Dermis blood vessel endothelial cell (primary cell): Measurements from ENCODE around the gene COL28A1. TPM values are rescaled to one million over a fixed set of nuclear protein-coding genes. Genes with fewer than 3 reads are reported as not detected.
A peak's percentile ranks its signal among the peaks of the same experiment; 100 is the strongest.
"Not testable (repeated sequence)": the region's sequence is repeated elsewhere in the genome, so short reads cannot be mapped to it uniquely, and the experiment has no call there.

Experiments used
- DNase-seq: peaks from one replicate; pipeline ENCODE4 v3.0.0; 2010
- total RNA-seq: library from RNA; depleted of rRNA; stranded (reverse); fragments of >200 nt; gene quantifications from 2 replicates; pipeline ENCODE4 v1.2.3, GENCODE V29; 2014

The COL28A1 gene
- total RNA-seq, 1 donor from 2014 or later, result 0.17 TPM

- not testable (repeated sequence) for DNase-seq
These were observed 25.9 kb upstream of the COL28A1 start for GRCh38 chr7:7561591-7561990.

GRCh38 chr7:7557252-7557651 is 21.6 kb upstream of the COL28A1 start:
- no peak for DNase-seq

- no peak for DNase-seq
These were observed 21.2 kb upstream of the COL28A1 start for GRCh38 chr7:7556852-7557251.

GRCh38 chr7:7554649-7555575 is 19.2 kb upstream of the COL28A1 start:
- no peak for DNase-seq

- peak; percentile 9 for DNase-seq
These were observed 18.4 kb upstream of the COL28A1 start for GRCh38 chr7:7554021-7554432.

- no peak for DNase-seq
These were observed 17.7 kb upstream of the COL28A1 start for GRCh38 chr7:7553386-7553785.

- no peak for DNase-seq
These were observed 16.5 kb upstream of the COL28A1 start for GRCh38 chr7:7552199-7552598.

GRCh38 chr7:7550663-7551062 is 15.0 kb upstream of the COL28A1 start:
- DNase-seq, result no peak

GRCh38 chr7:7548407-7548806 is 12.7 kb upstream of the COL28A1 start:
- DNase-seq, result no peak

- no peak for DNase-seq
These were observed 6.7 kb upstream of the COL28A1 start for GRCh38 chr7:7542251-7542835.

- DNase-seq, result no peak
These were observed 4.0 kb upstream of the COL28A1 start for GRCh38 chr7:7539711-7540110.

- DNase-seq, result no peak
These were observed 3.5 kb upstream of the COL28A1 start for GRCh38 chr7:7539152-7539551.

- DNase-seq, result no peak
These were observed 2.0 kb upstream of the COL28A1 start for GRCh38 chr7:7537711-7538110.

- DNase-seq, result no peak
These were observed 835 bp upstream of the COL28A1 start for GRCh38 chr7:7536396-7537019.

GRCh38 chr7:7533831-7534430 is 1.7 kb downstream of the COL28A1 start:
- DNase-seq, result no peak

GRCh38 chr7:7529328-7529727 is 6.3 kb downstream of the COL28A1 start:
- DNase-seq, result no peak

GRCh38 chr7:7527047-7527446 is 8.6 kb downstream of the COL28A1 start:
- DNase-seq, result no peak

- no peak for DNase-seq
These were observed 9.7 kb downstream of the COL28A1 start for GRCh38 chr7:7526006-7526405.

- no peak for DNase-seq
These were observed 11.6 kb downstream of the COL28A1 start for GRCh38 chr7:7524121-7524520.

GRCh38 chr7:7522421-7522820 is 13.3 kb downstream of the COL28A1 start:
- DNase-seq, result no peak

- no peak for DNase-seq
These were observed 14.4 kb downstream of the COL28A1 start for GRCh38 chr7:7521259-7521658.

- no peak for DNase-seq
These were observed 16.1 kb downstream of the COL28A1 start for GRCh38 chr7:7519528-7519927.

GRCh38 chr7:7519056-7519455 is 16.6 kb downstream of the COL28A1 start:
- no peak for DNase-seq
